SK-N-SH treated with all-trans-retinoic acid at 6 μM for 48 hours (cell line): Measurements from ENCODE around the gene ATP6V0D1.

ENCODE experiments used
- ATAC-seq: fragments of 200-7000 bp; cut with Tn5 transposase; 3 replicates; pipeline ENCODE4 v1.9.1; 2020; ENCODE audit warnings: mild to moderate bottlenecking, moderate library complexity
- ARNTL ChIP-seq: fragments of 450-650 bp; formaldehyde crosslinking; IDR thresholded peaks from 2 replicates; pipeline ENCODE4 v1.5.0; 2020; ENCODE audit warnings: low read depth, mild to moderate bottlenecking, moderate library complexity, borderline replicate concordance
- BACH2 ChIP-seq: fragments of 250-450 bp; sonication (Bioruptor Pico); IDR thresholded peaks from 2 replicates; pipeline ENCODE4 v1.9.0; 2021; ENCODE audit warnings: mild to moderate bottlenecking, borderline replicate concordance
- CSDC2 ChIP-seq: fragments of 250-450 bp; sonication (Bioruptor Pico); IDR thresholded peaks from 2 replicates; pipeline ENCODE4 v1.5.0; 2020; ENCODE audit warnings: mild to moderate bottlenecking, moderate library complexity
- ESRRG ChIP-seq: fragments of 250-450 bp; sonication (Bioruptor Pico); IDR thresholded peaks from 2 replicates; pipeline ENCODE4 v1.6.1; 2021; ENCODE audit warnings: mild to moderate bottlenecking
- GLIS3 ChIP-seq: fragments of 250-450 bp; sonication (Bioruptor Pico); IDR thresholded peaks from 2 replicates; pipeline ENCODE4 v1.5.0; 2020; ENCODE audit warnings: mild to moderate bottlenecking, moderate library complexity
- ISL1 ChIP-seq: fragments of 250-450 bp; sonication (Bioruptor Pico); IDR thresholded peaks from 2 replicates; pipeline ENCODE4 v2.1.2; 2022; ENCODE audit warnings: mild to moderate bottlenecking, moderate library complexity
- OSR1 ChIP-seq: fragments of 250-450 bp; sonication (Bioruptor Pico); IDR thresholded peaks from 2 replicates; pipeline ENCODE4 v1.8.0; 2022; ENCODE audit warnings: moderate library complexity, mild to moderate bottlenecking, inconsistent platforms
- POU6F1 ChIP-seq: fragments of 250-450 bp; sonication (Bioruptor Pico); IDR thresholded peaks from 2 replicates; pipeline ENCODE4 v1.8.0; 2021; ENCODE audit warnings: low read depth, mild to moderate bottlenecking, moderate library complexity, borderline replicate concordance
- PPARA ChIP-seq: fragments of 250-450 bp; sonication (Bioruptor Pico); IDR thresholded peaks from 2 replicates; pipeline ENCODE4 v1.5.0; 2020; ENCODE audit warnings: mild to moderate bottlenecking, borderline replicate concordance
- RARB ChIP-seq: fragments of 250-450 bp; sonication (Bioruptor Pico); IDR thresholded peaks from 2 replicates; pipeline ENCODE4 v1.8.0; 2021; ENCODE audit warnings: mild to moderate bottlenecking, moderate library complexity
- SNAI2 ChIP-seq: fragments of 250-450 bp; sonication (Bioruptor Pico); IDR thresholded peaks from 2 replicates; pipeline ENCODE4 v1.5.0; 2020; ENCODE audit warnings: mild to moderate bottlenecking, moderate library complexity
- TCF4 ChIP-seq: fragments of 250-450 bp; sonication (Bioruptor Pico); IDR thresholded peaks from 2 replicates; pipeline ENCODE4 v1.8.0; 2021; ENCODE audit warnings: mild to moderate bottlenecking, moderate library complexity, borderline replicate concordance
- TOX ChIP-seq: fragments of 250-450 bp; sonication (Bioruptor Pico); IDR thresholded peaks from 2 replicates; pipeline ENCODE4 v1.8.0; 2021; ENCODE audit warnings: mild to moderate bottlenecking, moderate library complexity, borderline replicate concordance
- ZFP3 ChIP-seq: fragments of 250-450 bp; sonication (Bioruptor Pico); IDR thresholded peaks from 2 replicates; pipeline ENCODE4 v1.5.0; 2020; ENCODE audit warnings: mild to moderate bottlenecking, moderate library complexity
- ZFP30 ChIP-seq: fragments of 450-650 bp; formaldehyde crosslinking; IDR thresholded peaks from 2 replicates; pipeline ENCODE4 v1.5.0; 2022; ENCODE audit warnings: mild to moderate bottlenecking, moderate library complexity
- ZNF565 ChIP-seq: fragments of 450-650 bp; formaldehyde crosslinking; conservative IDR thresholded peaks from 2 replicates; pipeline ENCODE4 v1.5.0; 2020; ENCODE audit warnings: low read depth, mild to moderate bottlenecking, moderate library complexity
- ZNF8 ChIP-seq: fragments of 450-650 bp; formaldehyde crosslinking; IDR thresholded peaks from 2 replicates; pipeline ENCODE4 v1.5.0; 2020; ENCODE audit warnings: mild to moderate bottlenecking, moderate library complexity
- TF ChIP-seq, protein P1 (sequence below): fragments of 250-450 bp; sonication (Bioruptor Pico); IDR thresholded peaks from 2 replicates; pipeline ENCODE4 v1.5.0; 2020; ENCODE audit warnings: mild to moderate bottlenecking, moderate library complexity
- TF ChIP-seq, protein P2 (sequence below): fragments of 250-450 bp; sonication (Bioruptor Pico); IDR thresholded peaks from 2 replicates; pipeline ENCODE4 v1.8.0; 2020; ENCODE audit warnings: mild to moderate bottlenecking, moderate library complexity, borderline replicate concordance

The ATP6V0D1 gene

DNA sequence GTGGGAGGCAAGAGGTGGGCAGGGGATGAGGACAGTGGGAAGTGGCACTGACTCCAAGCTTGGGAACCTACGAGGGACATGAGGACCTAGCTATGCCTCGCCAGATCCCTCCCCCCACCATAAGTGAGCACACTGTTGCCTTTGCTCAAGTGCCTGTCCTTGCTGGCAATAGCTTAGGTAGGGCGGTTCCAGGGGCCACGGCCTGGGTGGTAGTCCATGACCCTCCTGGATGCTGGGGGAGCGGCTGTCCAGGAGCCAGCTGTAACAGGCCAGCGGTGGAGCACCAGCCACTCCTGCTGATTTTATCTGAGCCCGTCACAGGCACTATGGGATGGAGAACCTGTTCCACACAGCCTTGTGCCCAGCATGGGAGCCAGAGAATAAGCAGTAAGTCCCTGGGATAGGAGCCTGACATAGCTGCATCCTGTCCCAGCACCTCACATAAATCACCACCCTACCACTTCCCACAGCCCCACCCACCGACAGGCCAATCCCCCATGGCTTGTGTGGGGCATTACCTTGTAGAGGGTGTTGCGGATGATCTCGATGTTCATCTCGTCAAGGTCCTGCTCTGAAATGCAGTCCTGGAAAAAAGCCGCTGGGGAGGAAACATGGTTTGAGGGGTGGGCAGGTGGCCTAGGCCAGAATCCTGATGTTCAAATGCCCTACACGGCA is 38.2 kb downstream of the ATP6V0D1 start:
- TF ChIP-seq ISL1 (CRISPR knock-in tag), result no peak
- no peak for TF ChIP-seq TOX (CRISPR knock-in tag)
- no peak for TF ChIP-seq ARNTL (CRISPR knock-in tag)
- TF ChIP-seq BACH2 (CRISPR knock-in tag), result no peak
- no peak for ATAC-seq

DNA sequence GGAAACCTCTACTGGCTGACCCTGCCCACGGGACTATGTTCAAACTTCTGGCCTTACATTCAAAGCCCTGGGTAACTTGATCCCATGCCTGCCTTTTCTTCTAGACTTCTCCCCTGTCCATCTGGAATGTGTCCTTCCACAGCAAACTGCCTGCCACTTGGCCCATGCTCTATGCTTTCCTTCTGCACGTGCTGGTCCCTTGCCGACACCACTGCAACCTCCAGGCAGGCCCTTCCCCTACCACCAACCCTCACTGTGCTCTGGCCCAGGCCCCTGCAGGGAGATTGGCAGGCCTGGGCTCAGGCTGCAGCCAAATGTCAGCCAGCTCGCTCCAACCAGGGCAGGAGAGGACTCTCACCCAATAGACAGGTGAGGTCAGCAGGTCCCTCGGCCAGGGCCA is 39.0 kb downstream of the ATP6V0D1 start:
- TF ChIP-seq, protein P1, sequence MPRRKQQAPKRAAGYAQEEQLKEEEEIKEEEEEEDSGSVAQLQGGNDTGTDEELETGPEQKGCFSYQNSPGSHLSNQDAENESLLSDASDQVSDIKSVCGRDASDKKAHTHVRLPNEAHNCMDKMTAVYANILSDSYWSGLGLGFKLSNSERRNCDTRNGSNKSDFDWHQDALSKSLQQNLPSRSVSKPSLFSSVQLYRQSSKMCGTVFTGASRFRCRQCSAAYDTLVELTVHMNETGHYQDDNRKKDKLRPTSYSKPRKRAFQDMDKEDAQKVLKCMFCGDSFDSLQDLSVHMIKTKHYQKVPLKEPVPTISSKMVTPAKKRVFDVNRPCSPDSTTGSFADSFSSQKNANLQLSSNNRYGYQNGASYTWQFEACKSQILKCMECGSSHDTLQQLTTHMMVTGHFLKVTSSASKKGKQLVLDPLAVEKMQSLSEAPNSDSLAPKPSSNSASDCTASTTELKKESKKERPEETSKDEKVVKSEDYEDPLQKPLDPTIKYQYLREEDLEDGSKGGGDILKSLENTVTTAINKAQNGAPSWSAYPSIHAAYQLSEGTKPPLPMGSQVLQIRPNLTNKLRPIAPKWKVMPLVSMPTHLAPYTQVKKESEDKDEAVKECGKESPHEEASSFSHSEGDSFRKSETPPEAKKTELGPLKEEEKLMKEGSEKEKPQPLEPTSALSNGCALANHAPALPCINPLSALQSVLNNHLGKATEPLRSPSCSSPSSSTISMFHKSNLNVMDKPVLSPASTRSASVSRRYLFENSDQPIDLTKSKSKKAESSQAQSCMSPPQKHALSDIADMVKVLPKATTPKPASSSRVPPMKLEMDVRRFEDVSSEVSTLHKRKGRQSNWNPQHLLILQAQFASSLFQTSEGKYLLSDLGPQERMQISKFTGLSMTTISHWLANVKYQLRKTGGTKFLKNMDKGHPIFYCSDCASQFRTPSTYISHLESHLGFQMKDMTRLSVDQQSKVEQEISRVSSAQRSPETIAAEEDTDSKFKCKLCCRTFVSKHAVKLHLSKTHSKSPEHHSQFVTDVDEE (CRISPR knock-in tag), result no peak
- TF ChIP-seq ZNF565 (CRISPR knock-in tag) (no peak), RARB (CRISPR knock-in tag) (no peak), POU6F1 (CRISPR knock-in tag) (no peak), ZFP3 (CRISPR knock-in tag) (no peak), PPARA (no peak), ESRRG (CRISPR knock-in tag) (no peak), ZFP30 (no peak), SNAI2 (CRISPR knock-in tag) (no peak), ISL1 (CRISPR knock-in tag) (no peak), OSR1 (CRISPR knock-in tag) (no peak), BACH2 (CRISPR knock-in tag) (no peak), TCF4 (CRISPR knock-in tag) (no peak), ARNTL (CRISPR knock-in tag) (no peak), CSDC2 (CRISPR knock-in tag) (no peak), ZNF8 (CRISPR knock-in tag) (no peak)
- TF ChIP-seq, protein P2, sequence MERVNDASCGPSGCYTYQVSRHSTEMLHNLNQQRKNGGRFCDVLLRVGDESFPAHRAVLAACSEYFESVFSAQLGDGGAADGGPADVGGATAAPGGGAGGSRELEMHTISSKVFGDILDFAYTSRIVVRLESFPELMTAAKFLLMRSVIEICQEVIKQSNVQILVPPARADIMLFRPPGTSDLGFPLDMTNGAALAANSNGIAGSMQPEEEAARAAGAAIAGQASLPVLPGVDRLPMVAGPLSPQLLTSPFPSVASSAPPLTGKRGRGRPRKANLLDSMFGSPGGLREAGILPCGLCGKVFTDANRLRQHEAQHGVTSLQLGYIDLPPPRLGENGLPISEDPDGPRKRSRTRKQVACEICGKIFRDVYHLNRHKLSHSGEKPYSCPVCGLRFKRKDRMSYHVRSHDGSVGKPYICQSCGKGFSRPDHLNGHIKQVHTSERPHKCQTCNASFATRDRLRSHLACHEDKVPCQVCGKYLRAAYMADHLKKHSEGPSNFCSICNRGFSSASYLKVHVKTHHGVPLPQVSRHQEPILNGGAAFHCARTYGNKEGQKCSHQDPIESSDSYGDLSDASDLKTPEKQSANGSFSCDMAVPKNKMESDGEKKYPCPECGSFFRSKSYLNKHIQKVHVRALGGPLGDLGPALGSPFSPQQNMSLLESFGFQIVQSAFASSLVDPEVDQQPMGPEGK (CRISPR knock-in tag), result no peak
- no peak; the same call in 2 of the 3 replicates for ATAC-seq

GRCh38 chr16:67441271-67441753 is 39.6 kb downstream of the ATP6V0D1 start:
- no peak for TF ChIP-seq BACH2 (CRISPR knock-in tag)
- no peak for TF ChIP-seq ESRRG (CRISPR knock-in tag)
- TF ChIP-seq, all 23 proteins: peak for 0
- ATAC-seq, result no peak

DNA sequence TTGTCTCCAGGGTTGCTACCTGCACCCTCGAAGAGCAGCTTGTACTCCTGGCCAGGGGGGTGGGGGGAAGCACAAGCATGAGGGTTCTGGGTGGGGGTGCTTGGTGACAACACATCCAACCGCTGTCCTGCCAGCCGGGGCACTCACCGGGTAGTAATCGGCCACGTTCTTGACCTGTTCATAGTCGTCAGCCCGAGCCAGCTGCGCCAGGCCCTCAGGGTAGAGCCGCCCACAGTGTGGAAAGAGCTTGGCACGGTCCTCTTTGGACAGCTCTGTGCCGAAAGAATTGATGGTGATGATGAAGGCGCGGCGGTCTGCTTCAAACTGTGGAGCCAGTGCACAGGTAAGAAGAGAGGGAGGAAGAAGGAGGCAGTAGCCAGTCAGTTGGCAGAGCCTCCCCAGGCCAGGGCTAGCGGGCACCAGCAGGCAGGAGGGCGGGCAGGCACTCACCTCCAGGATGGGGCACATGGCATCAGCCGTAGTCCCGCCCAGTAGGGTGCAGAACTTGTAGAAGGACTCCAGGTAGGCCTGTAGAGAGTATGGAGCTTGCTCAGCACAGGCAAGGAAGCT is 42.0 kb downstream of the ATP6V0D1 start:
- ATAC-seq, result no peak
- TF ChIP-seq ZNF8 (CRISPR knock-in tag), result no peak

- no peak for ATAC-seq
- TF ChIP-seq ZNF565 (CRISPR knock-in tag) (no peak), GLIS3 (CRISPR knock-in tag) (no peak), PPARA (no peak), RARB (CRISPR knock-in tag) (no peak), ZNF8 (CRISPR knock-in tag) (no peak), SNAI2 (CRISPR knock-in tag) (no peak), ARNTL (CRISPR knock-in tag) (no peak), ESRRG (CRISPR knock-in tag) (no peak), BACH2 (CRISPR knock-in tag) (no peak), OSR1 (CRISPR knock-in tag) (no peak), TCF4 (CRISPR knock-in tag) (no peak), TOX (CRISPR knock-in tag) (no peak), ISL1 (CRISPR knock-in tag) (no peak)
- TF ChIP-seq, protein P1 (CRISPR knock-in tag), result no peak
- TF ChIP-seq, protein P2 (CRISPR knock-in tag), result no peak
These were observed 42.7 kb downstream of the ATP6V0D1 start for GRCh38 chr16:67438098-67438791.
